IPS DF 4.7 (cell line): ENCODE results near the gene MICAL2.

Experiments used
- DNase-seq: peaks from one replicate; pipeline ENCODE4 v3.0.0-alpha.2; 2013; ENCODE audit warnings: low spot score; ENCODE audit errors: extremely low read depth

The MICAL2 gene, protein sequence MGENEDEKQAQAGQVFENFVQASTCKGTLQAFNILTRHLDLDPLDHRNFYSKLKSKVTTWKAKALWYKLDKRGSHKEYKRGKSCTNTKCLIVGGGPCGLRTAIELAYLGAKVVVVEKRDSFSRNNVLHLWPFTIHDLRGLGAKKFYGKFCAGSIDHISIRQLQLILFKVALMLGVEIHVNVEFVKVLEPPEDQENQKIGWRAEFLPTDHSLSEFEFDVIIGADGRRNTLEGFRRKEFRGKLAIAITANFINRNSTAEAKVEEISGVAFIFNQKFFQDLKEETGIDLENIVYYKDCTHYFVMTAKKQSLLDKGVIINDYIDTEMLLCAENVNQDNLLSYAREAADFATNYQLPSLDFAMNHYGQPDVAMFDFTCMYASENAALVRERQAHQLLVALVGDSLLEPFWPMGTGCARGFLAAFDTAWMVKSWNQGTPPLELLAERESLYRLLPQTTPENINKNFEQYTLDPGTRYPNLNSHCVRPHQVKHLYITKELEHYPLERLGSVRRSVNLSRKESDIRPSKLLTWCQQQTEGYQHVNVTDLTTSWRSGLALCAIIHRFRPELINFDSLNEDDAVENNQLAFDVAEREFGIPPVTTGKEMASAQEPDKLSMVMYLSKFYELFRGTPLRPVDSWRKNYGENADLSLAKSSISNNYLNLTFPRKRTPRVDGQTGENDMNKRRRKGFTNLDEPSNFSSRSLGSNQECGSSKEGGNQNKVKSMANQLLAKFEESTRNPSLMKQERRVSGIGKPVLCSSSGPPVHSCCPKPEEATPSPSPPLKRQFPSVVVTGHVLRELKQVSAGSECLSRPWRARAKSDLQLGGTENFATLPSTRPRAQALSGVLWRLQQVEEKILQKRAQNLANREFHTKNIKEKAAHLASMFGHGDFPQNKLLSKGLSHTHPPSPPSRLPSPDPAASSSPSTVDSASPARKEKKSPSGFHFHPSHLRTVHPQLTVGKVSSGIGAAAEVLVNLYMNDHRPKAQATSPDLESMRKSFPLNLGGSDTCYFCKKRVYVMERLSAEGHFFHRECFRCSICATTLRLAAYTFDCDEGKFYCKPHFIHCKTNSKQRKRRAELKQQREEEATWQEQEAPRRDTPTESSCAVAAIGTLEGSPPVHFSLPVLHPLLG

DNA sequence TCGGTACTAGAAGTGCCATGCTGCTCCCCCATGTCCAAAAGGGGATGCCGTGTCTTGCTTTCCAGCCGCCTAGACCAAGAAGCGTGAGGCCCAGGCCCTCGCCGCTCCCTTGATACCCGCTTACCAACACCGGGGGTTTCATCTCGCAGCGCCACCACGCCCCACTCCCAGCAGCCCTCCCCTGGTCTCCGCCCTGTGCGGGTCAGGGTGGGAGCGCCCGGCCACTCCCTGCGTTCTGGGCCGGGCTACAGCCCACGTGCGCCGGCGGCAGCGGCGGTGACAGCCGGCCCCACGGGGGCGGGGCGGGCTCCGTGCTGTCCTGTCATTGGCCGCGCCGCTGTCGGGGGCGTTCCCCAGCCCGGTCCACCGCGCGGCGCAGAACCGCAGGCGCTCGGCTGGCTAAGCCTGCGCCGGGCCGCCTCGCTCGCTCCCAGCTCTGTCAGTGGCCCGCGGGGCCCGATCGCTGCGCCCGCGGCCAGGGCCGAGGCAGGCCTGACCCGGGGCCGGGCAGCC lies at the start of gene MICAL2:
MICAL2 (plus strand) TSS at position 390 of the 513 bp plus-strand sequence. CDS start 51,566 bp downstream, outside the sequence.
- DNase-seq = no peak

DNA sequence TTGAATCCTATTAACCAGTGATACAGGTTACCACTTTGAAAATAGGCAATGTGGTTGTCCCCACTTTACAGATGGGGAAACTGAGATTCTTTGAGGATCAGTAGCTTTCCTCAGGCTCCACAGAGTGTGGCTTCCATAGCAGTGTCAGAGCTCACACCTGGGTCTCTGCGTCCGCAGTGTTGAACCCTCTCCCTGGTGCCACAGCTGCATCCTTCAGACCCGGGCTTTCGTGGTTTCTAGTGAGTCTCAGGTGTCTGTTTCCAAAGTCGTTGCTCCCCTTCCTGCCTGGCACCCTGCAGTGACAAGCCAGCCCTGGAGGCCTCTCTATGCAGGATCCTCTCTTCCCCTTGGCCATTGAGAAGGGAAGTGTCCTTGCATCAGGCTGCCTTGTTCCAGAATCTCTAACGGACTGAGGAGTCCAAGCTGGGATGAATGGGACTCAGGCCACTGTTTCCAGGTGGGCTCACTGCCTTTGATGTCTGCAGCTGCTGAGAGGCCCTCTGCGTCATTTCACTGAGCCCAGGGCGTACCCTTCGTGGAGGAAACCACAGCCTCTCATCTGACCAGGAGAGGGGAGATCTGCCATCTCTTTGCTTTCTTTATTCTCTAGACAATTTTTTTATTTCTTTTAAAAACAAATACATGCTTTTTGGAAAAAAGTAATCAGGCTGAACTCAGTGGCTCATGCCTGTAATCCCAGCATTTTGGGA lies 48.4 kb upstream of the MICAL2 start:
- DNase-seq = no peak

DNA sequence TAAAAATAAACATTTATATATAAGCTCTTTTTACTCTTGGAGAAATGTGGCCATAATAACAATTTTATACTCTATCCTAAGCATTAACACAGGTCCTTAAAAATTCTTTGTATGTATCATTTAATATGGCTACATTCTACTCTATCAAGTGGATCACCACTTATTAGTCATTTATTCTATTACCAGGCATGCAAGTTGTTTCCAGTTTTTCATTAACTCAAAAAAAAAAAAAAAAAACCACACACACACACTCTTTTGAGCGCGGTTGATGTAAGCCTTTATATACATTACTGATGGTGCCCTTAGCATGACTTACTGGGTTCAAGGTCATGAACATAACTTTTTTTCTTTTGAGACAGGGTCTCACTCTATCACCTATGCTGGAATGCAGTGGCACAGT lies 47.1 kb upstream of the MICAL2 start:
- no peak for DNase-seq

DNA sequence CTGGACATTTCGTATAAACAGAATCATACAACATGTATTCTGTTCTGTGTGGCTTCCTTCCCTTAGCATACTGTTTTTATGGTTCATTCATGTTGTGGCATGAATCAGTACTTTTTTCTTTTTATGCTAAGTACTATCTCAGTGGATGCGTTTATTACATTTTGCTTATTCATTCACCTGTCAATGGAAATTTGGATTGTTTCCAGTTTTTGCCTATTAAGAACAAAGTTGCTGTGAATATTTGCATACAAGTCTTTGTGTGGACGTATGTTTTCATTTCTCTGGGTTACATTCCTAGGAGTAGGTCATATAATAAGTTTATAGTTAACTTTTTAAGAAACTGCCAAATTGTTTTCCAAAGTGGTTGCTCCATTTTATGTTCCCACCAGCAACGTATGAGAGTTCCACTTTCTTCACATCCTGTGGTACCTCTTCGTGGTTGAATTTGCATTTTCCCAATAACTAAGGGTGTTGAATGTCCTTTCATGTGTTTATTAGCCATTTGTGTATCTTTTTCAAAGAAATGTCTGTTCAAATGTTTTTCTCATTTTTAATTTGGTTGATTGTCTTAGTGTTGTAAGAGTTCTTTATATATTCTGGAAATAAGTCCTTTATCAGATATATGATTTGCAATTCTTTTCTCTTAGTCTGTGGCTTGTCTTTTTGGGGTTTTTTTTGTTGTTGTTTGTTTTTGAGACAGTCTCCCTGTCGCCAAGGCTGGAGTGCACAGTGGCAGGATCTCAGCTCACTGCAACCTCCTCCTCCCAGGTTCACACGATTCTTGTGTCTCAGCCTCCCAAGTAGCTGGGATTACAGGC lies 46.0 kb upstream of the MICAL2 start:
- DNase-seq = no peak

DNA sequence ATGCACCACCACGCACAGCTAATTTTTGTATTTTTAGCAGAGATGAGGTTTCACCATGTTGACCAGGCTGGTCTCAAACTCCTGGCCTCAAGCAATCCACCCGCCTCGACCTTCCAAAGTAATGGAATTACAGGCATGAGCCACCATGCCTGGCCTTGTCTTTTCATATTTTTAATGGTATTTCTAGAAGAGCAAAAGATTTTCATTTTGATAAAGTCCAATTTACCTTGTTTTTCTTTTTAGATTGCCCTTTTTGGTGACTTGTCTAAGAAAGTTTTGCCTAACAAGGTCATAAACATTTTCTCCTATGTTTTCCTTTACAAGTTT lies 45.5 kb upstream of the MICAL2 start:
- no peak for DNase-seq

DNA sequence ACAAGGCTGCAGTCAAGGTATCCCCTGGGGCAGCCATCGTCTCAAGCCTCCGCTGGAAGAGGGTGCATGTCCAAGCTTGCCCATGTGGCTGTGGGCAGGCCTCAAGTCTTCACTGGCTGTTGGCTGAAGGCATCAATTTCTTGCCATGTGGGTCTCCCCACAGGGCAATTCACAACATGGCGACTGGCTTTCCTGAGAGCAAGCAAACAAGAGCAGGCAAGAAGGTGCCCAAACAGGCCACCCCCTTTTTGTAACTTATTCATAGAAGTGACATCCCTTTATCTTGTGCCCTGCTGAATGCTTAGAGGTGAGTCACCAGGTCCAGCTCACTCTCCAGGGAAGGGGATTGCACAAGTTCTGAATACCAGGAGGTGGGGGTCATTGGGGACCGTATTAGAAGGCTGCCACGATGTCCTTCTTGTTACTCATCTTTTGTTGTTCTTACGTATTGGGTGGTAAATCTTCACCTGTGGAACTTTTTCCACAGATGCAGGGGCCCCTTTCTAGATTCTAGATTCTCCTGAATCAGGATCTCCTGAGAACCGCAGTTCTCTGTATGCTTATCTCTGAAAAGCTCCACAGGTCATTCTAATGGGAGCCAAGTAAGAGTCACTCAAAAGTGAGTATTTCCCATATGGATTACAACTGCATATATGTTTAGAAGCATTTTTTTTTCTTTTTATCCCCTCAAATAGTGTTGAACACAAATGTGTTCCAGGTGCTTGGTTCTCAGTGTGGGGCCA lies 44.2 kb upstream of the MICAL2 start:
- DNase-seq = no peak

DNA sequence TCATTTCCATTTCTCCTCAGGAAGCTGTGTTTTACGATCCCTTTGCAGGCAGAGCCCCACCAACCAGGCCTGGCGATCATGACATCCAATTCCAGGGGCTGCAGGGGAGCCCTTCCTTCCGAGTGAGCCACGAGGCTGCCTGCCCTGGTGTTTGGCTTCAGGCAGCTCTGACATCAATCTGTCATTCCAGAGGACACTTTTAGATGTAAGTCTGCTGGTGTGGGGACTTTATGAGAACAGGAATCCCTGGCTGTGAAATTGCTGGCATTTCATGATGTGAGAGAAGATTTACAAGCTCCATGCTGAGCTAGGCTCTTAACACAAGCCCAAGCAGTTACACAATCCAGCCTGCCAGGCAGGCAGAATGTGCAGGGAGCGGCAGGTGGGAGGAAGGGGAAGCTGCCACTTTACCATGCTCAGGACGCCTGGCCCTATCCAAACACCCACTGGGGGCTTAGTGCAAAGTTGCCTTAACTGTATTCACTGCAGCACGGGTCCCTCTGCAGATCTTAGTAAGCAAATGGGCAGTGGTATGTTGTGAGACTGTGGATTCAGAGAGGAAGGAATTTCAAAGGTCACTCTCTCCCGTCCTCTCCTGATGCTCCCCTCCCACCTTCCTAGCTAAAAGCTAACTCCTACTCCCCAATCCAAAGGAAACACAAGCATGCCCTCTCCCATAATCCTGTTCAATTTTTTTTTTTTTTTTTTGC lies 43.4 kb upstream of the MICAL2 start:
- DNase-seq = no peak

DNA sequence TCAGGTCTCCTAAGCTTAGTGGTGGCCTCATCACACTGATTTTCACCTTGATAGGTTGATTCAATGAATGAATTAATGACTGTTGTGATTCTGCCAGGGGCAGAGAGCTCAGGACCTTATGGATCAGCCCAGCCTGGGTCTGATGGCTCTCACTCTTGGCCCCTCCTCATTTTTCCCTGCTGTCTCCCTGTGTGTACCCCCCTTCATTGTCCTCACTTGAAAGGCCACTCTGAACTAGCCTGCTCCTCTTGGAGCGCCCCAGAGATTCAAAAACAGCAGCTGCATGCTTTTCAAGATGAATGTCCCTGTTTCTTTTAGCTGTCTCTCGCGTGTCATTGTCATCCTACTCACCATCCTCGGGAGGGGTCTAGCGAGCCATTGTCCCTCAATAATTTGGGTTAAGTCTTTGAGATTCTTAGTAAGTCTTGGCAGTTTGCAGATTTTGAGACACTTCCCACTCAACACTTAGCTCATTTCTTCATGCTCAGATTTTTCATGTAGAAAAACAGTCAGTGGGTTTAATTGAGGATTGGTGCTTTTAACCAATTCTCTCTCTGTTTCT lies 42.5 kb upstream of the MICAL2 start:
- DNase-seq = no peak

DNA sequence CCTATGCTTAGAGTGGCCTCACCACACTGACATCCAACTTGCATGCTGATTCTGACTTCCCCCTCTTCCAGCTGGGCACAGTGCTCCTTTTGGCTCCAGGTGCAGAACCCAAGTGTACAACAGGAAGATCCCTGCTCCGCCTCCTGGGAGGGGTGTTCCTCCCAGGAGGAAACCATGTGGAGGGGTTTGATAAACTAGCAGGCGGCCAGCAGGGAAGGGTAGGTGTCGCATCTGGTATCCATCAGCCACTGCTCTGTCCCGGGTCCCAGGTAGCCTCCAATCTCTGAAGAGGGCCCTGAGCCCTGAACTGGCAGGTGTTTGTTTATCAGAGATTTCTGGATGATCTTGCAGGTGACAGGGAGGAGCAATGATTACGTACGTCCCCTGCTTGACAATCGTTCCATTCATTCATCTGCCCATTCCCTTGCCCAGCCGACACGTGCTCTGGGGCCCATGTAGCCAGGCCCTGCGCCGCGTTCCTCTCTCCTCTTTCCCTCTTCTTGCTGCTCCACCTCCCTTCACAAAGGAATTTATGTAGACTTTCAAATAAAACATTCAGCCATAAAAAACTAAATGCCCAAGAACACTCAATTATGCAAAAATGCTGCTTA lies 41.2 kb upstream of the MICAL2 start:
- DNase-seq = no peak

DNA sequence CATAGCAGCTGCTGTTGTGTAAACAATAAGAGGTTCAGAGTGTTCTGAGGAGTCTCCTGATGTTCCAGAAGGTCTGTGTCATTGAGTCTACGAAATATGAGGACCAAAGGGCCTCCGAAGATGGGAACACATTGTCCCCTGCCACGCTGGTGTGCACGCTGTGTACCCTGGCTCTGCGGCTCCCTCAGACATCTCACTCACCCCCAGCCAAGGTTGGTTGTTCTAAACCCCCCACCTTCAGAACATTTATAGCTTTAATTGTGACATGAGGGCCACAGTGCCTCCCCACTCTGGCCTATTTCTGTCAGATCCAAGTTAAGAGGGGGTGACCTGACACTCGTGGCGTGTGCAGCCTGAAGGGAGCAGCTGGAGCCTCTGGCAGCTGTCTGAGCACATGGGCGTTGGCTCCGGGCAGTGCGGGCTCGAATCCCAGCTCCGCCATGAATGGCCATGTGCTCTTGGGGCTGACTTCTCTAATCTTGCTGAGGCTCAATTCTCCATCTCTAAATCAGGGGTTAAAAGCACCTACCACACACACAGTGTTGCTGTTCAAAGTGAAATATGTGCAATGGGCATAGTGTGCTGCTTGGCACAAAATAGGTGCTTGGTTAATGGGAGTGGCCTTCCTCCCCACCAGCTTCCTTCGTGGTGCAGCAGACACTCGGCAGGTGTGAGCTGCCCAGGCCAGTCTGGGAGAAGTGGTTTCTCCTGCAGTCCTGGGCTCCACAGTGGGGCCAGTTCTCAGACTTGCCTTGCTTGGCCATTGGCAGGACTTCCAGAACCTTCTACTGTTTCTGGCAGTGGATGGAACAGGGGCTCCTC lies 39.7 kb upstream of the MICAL2 start:
- DNase-seq = no peak

DNA sequence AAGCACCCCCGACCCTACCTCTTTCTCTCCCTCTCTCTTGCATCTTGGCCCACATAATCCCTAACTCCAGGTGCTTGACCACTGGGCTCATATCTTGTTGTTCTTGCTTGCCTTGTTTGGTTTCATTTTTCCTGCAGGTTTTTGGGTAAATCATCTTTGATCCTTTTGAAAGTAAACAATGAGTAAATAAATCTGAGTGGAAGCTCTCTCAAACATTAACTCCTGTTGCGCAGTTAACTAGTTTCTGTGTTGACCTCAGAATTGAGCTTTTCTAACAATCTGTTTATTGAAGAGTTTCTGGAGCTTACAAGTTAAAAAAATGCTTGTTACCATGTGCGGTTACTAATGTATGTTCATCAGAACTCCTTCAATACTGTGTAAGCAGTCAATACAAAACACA lies 38.8 kb upstream of the MICAL2 start:
- no peak for DNase-seq

DNA sequence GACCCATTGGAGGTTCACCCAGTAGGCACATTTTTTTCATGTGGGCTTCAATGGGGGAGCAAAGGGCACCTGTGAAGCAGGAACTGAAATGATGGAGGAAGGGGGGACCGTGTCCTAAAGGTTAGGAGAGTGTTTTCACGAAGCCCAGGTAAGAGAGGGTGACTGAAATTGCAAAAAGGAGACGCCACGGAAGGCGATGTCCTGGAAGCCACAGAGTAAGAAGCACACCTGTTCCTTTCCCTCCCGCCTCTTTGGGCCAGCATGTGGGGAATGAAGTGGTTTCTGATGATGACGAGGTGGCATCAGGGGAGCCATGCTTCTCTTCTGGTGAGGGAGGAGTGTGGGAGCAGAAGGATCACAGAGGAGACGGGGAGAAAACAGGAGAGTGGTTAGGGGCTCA lies 37.0 kb upstream of the MICAL2 start:
- no peak for DNase-seq

DNA sequence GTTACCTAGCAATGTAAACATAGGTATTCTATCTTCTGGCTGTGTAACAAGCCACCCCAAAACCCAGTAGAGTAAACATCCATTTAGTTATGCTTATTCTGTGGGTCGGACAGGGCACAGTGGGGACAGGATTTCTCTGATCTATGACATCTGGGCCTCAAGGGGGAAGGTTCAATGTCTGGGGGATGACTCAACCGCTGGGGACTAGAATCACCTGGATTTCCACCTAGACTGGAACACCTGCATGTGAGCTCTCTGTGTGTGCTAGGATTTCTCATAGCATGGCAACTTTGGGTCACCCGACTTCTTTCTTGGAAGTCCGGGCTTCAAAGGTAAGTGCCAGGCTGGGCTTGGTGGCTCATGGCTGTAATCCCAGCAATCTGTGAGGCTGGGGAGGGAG lies 36.5 kb upstream of the MICAL2 start:
- DNase-seq = no peak

DNA sequence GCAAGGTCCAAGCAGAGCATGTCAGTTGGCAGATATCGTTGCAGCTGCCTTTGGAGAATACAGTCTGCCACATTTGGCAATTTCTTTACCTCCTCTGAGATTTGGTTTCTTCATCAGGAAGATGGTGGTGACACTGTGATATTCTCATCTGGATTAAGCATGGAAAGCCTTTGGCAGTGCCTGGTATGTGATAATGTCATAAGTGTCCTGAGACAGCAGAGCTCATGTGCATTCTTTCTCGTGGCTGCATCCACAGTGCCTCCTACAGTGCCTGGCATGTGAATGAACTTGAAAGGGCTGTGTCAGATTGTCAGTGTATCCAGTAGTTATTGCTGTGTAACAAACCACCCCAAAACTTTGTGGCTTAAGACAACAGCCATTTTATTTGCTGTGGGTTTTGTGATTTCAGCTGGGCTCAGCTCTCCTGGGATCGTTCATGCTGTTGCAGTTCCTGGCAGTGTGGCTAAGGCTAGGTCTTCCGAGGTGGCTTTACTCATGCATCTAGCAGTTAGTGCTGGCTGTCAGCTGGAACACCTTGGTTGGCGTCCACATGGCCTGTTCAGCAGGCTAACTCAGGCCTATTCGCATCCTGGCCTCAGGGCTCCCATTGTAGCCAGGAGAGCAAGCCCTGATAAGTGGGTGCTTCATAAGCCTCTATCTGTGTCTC lies 35.7 kb upstream of the MICAL2 start:
- DNase-seq = no peak

DNA sequence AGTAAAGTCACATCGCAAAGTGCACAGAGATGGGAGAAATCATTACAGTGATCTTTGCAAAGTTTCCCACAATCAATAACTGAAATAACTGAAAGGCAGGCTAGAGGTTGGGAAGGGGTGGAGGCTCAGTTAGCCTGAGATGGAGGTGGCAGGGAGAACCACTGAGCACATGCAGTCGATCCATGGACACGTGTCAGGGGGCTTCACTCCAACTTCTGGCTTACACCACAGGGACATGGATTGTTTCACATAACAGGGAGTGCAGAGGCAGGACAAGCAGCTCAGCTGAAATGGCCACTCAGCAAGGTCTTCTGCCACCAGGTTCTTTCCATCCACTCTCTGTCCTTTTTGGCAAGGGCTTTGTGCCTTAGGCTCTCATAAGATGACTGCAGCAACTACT lies 35.1 kb upstream of the MICAL2 start:
- no peak for DNase-seq

DNA sequence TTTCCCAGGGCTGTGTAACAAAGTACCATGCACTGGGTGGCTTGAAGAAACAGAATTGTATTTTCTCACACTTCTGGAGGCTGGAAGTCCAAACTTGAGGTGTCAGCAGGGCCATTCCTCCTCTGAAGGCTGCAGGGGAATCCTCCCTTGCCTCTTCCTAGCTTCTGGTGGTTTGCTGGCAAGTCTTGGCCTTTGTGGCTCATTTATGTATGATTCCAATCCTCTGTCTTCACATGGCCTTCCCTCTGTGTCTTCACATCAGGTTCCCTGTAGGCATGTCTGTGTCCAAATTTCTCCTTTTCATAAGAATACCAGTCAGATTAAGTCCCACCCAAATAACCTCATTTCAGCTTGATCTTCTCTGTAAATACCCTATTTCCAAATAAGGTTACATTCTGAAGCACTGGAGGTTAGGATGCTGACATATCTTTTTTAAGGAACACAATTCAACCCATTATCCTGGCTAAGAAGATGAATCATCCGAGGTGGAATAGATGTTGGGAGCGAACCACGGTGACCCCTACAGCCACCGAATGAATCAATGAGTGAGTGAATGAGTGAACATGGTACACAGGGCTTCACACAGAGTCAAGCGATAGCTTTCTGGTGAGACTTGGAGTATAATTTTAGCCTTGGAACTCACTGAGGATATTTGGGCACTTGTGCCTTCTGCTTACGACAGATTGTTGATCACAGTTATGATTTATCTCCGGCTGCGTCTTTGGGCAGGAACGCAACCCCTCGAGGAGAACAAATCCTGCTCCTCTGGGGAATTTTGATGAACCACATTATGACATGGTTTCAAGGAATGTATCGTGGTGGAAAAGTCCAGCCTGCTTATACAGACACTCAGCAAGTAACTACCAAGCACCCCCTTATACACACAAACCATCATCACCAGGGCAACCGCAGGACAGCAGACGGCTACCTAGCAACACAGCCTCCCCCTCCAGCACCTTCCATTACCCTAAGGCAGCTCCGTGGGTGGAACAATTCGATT lies 34.3 kb upstream of the MICAL2 start:
- no peak for DNase-seq
